Right ventricle myocardium superior (tissue), 1 donor: ENCODE results near the gene ITCH. TPM values are rescaled to one million over a fixed set of nuclear protein-coding genes. Genes with fewer than 3 reads are reported as not detected.

Source experiments
- ATAC-seq: fragments of 200-7000 bp; cut with Tn5 transposase; one replicate; pipeline ENCODE4 v1.9.1; 2020; ENCODE audit warnings: mild to moderate bottlenecking; ENCODE audit not compliant: poor library complexity
- DNase-seq: peaks from one replicate; pipeline ENCODE4 v3.0.0-alpha.2; 2020
- intact Hi-C: fragments of 100-400 bp; cut with DNase I; formaldehyde crosslinking; loops from one replicate; pipeline ENCODE4 v1.11.2; 2022
- total RNA-seq: library from RNA; stranded (reverse); fragmentation: NEBNext Ultra II Directional; extraction: Animal tissue kit (Norgen Biotek cat#: 25700); gene quantifications from one replicate; pipeline ENCODE4 v1.2.1, GENCODE V29; 2021
- donor health status: DM: no; HTN: yes; CAD: no; lungs with severe emphysema.

The ITCH gene
- total RNA-seq, 1 donor from 2014 or later: 39.9 TPM

GRCh38 chr20:34532756-34533155 lies 169.7 kb downstream of the ITCH start:
- DNase-seq (no peak), ATAC-seq (no peak)
- intact Hi-C loops: no loop called here

GRCh38 chr20:34534391-34535165 lies 171.5 kb downstream of the ITCH start:
- intact Hi-C loops: no loop called here
- ATAC-seq: no peak
- peak; percentile 15 for DNase-seq

GRCh38 chr20:34535301-34535840 lies 172.3 kb downstream of the ITCH start:
- intact Hi-C loops: no loop called here
- DNase-seq: peak; percentile 17
- ATAC-seq: no peak

GRCh38 chr20:34535857-34536256 lies 172.8 kb downstream of the ITCH start:
- intact Hi-C loops: no loop called here
- DNase-seq (peak; percentile 10), ATAC-seq (no peak)

- ATAC-seq (peak; percentile 77), DNase-seq (peak; percentile 80)
- intact Hi-C loops: no loop called here
These were observed 173.8 kb downstream of the ITCH start for GRCh38 chr20:34536798-34537394.

GRCh38 chr20:34537651-34538050 lies 174.6 kb downstream of the ITCH start:
- DNase-seq: peak; percentile 38

GRCh38 chr20:34538671-34539123 lies 175.6 kb downstream of the ITCH start:
- DNase-seq (peak; percentile 69), ATAC-seq (peak; percentile 73)
- intact Hi-C loops: no loop called here

More at GRCh38 chr20:34537651-34538050, 174.6 kb downstream of the ITCH start:
- intact Hi-C loops: no loop called here
- no peak for ATAC-seq

- ATAC-seq: no peak
- intact Hi-C loops: no loop called here
These were observed 176.7 kb downstream of the ITCH start for GRCh38 chr20:34539756-34540155.

GRCh38 chr20:34540596-34541263 lies 177.7 kb downstream of the ITCH start:
- intact Hi-C loops: no loop called here
- DNase-seq (peak; percentile 20), ATAC-seq (no peak)

More at GRCh38 chr20:34539756-34540155, 176.7 kb downstream of the ITCH start:
- peak; percentile 6 for DNase-seq

GRCh38 chr20:34541264-34541901 lies 178.3 kb downstream of the ITCH start:
- ATAC-seq: no peak
- peak; percentile 24 for DNase-seq
- intact Hi-C loops: no loop called here

GRCh38 chr20:34541917-34542316 lies 178.8 kb downstream of the ITCH start:
- no peak for ATAC-seq
- peak; percentile 21 for DNase-seq
- intact Hi-C loops: no loop called here

- ATAC-seq (no peak), DNase-seq (peak; percentile 13)
- intact Hi-C loops: no loop called here
These were observed 179.4 kb downstream of the ITCH start for GRCh38 chr20:34542439-34542838.

GRCh38 chr20:34543463-34544056 lies 180.5 kb downstream of the ITCH start:
- DNase-seq (peak; percentile 26), ATAC-seq (no peak)
- intact Hi-C loops: no loop called here

- intact Hi-C loops: no loop called here
- DNase-seq (peak; percentile 43), ATAC-seq (peak; percentile 73)
These were observed 181.2 kb downstream of the ITCH start for GRCh38 chr20:34544109-34544796.

- intact Hi-C loops: no loop called here
- DNase-seq: peak; percentile 17
- no peak for ATAC-seq
These were observed 183.7 kb downstream of the ITCH start for GRCh38 chr20:34546751-34547181.

- DNase-seq (peak; percentile 16), ATAC-seq (no peak)
- intact Hi-C loops: no loop called here
These were observed 185.0 kb downstream of the ITCH start for GRCh38 chr20:34547844-34548613.

GRCh38 chr20:34549291-34549928 lies 186.3 kb downstream of the ITCH start:
- intact Hi-C loops: no loop called here
- peak; percentile 4 for DNase-seq
- no peak for ATAC-seq
